Tibial nerve (tissue), 4 donors: ENCODE data around the gene NWD2.

Experiments used
- CTCF ChIP-seq, 5 experiments: fragments of 200-600 bp in 3 of 5; fragments of 450-650 bp in 2 of 5; sonication (generic) in 3 of 5; IDR thresholded peaks; one replicate each; pipeline ENCODE4 v1.5.1; 2016 to 2019; ENCODE audit warnings: antibody characterized with exemption in 5 of 5, mild to moderate bottlenecking in 3 of 5, moderate library complexity in 2 of 5
- EP300 ChIP-seq, 2 donors: sonication (generic); formaldehyde crosslinking; IDR thresholded peaks; one replicate each; pipeline ENCODE4 v1.6.1; 2017; ENCODE audit warnings: antibody characterized with exemption in 2 of 2, mild to moderate bottlenecking in 1 of 2

GRCh38 chr4:37450911-37451310 is 206.4 kb downstream of the NWD2 start:
- TF ChIP-seq CTCF (IDR thresholded peaks at IDR 0.05): no peak
- no peak for TF ChIP-seq EP300 (IDR thresholded peaks at IDR 0.05)
